ENCODE data around the gene GLRA3.

GRCh38 chr4:174696657-174697056 is 132.4 kb downstream of the GLRA3 start:
- TF ChIP-seq EP300 (IDR thresholded peaks at IDR 0.05; ENCODE audit: borderline replicate concordance) (no peak), RAD21 (IDR thresholded peaks at IDR 0.05; ENCODE audit: low read depth) (no peak), CREB1 (IDR thresholded peaks at IDR 0.05; ENCODE audit: low read depth) (no peak), ZBTB7A (IDR thresholded peaks at IDR 0.05; ENCODE audit: low read depth) (no peak), TCF12 (IDR thresholded peaks at IDR 0.05; ENCODE audit: low read depth) (no peak), MAX (IDR thresholded peaks at IDR 0.05) (no peak), TAF1 (IDR thresholded peaks at IDR 0.05; ENCODE audit: low read depth) (no peak), TEAD4 (IDR thresholded peaks at IDR 0.05) (no peak), CEBPB (IDR thresholded peaks at IDR 0.05) (no peak), NFIC (IDR thresholded peaks at IDR 0.05) (no peak)
- TF ChIP-seq, protein P1, sequence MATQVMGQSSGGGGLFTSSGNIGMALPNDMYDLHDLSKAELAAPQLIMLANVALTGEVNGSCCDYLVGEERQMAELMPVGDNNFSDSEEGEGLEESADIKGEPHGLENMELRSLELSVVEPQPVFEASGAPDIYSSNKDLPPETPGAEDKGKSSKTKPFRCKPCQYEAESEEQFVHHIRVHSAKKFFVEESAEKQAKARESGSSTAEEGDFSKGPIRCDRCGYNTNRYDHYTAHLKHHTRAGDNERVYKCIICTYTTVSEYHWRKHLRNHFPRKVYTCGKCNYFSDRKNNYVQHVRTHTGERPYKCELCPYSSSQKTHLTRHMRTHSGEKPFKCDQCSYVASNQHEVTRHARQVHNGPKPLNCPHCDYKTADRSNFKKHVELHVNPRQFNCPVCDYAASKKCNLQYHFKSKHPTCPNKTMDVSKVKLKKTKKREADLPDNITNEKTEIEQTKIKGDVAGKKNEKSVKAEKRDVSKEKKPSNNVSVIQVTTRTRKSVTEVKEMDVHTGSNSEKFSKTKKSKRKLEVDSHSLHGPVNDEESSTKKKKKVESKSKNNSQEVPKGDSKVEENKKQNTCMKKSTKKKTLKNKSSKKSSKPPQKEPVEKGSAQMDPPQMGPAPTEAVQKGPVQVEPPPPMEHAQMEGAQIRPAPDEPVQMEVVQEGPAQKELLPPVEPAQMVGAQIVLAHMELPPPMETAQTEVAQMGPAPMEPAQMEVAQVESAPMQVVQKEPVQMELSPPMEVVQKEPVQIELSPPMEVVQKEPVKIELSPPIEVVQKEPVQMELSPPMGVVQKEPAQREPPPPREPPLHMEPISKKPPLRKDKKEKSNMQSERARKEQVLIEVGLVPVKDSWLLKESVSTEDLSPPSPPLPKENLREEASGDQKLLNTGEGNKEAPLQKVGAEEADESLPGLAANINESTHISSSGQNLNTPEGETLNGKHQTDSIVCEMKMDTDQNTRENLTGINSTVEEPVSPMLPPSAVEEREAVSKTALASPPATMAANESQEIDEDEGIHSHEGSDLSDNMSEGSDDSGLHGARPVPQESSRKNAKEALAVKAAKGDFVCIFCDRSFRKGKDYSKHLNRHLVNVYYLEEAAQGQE (IDR thresholded peaks at IDR 0.05; ENCODE audit: low read depth) = no peak

All from Ishikawa (cell line).